Upper lobe of right lung (tissue), 1 donor: ENCODE measurements around the gene KLK10. TPM values are rescaled to one million over a fixed set of nuclear protein-coding genes. Genes with fewer than 3 reads are reported as not detected.
A peak's percentile ranks its signal among the peaks of the same experiment; 100 is the strongest.

Source experiments
- ATAC-seq: fragments of 200-7000 bp; cut with Tn5 transposase; one replicate; pipeline ENCODE4 v1.9.1; 2020; ENCODE audit warnings: mild to moderate bottlenecking, moderate library complexity
- DNase-seq: peaks from one replicate; pipeline ENCODE4 v3.0.0-alpha.2; 2020
- H3K27ac ChIP-seq: fragments of 200-600 bp; one replicate; pipeline ENCODE4 v1.8.0; 2022
- H3K27me3 ChIP-seq: fragments of 200-600 bp; one replicate; pipeline ENCODE4 v1.8.0; 2022; ENCODE audit warnings: mild to moderate bottlenecking
- H3K36me3 ChIP-seq: fragments of 200-600 bp; one replicate; pipeline ENCODE4 v1.8.0; 2022
- H3K4me1 ChIP-seq: fragments of 200-600 bp; one replicate; pipeline ENCODE4 v1.8.0; 2022
- H3K4me3 ChIP-seq: fragments of 200-600 bp; one replicate; pipeline ENCODE4 v1.8.0; 2022; ENCODE audit warnings: mild to moderate bottlenecking
- H3K9me3 ChIP-seq: fragments of 200-600 bp; one replicate; pipeline ENCODE4 v1.8.0; 2022
- intact Hi-C: fragments of 100-400 bp; cut with DNase I; formaldehyde crosslinking; loops from one replicate; pipeline ENCODE4 v1.11.0; 2022
- total RNA-seq: library from RNA; stranded (reverse); fragmentation: NEBNext Ultra II Directional; extraction: Animal tissue kit (Norgen Biotek cat#: 25700); gene quantifications from one replicate; pipeline ENCODE4 v1.2.1, GENCODE V29; 2021
- TF ChIP-seq, protein P1 (sequence below): fragments of 200-600 bp; IDR thresholded peaks from one replicate; pipeline ENCODE4 v1.8.0; 2022; ENCODE audit warnings: antibody characterized with exemption
- donor health status: DM: no; HTN: yes; CAD: no; lungs with severe emphysema.

Gene KLK10
- total RNA-seq, 1 donor from 2014 or later = 4.7 TPM

DNA sequence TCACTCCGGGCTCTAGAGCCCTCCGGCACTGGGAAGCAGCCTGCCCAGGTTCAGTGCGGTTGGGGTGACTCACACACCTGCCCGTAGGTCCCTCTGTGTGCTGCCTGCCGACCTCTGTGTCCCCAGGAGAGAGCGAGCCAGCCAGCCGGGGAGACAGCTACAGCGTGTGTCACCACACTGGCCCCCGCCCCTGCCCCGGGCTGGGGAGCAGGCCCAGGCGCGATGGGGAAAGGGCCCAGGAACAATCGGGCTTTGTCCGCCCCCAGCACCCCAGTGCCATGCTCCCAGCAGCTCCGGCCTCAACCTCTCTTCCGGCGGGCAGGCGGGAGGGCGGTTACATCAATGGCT, 50.1 kb downstream of the KLK10 start, which contains the start of gene KLK6:
KLK6 (minus strand) TSS at position 179 of the 348 bp plus-strand sequence. CDS start 1,487 bp downstream, outside the sequence.
- TF ChIP-seq, protein P1, sequence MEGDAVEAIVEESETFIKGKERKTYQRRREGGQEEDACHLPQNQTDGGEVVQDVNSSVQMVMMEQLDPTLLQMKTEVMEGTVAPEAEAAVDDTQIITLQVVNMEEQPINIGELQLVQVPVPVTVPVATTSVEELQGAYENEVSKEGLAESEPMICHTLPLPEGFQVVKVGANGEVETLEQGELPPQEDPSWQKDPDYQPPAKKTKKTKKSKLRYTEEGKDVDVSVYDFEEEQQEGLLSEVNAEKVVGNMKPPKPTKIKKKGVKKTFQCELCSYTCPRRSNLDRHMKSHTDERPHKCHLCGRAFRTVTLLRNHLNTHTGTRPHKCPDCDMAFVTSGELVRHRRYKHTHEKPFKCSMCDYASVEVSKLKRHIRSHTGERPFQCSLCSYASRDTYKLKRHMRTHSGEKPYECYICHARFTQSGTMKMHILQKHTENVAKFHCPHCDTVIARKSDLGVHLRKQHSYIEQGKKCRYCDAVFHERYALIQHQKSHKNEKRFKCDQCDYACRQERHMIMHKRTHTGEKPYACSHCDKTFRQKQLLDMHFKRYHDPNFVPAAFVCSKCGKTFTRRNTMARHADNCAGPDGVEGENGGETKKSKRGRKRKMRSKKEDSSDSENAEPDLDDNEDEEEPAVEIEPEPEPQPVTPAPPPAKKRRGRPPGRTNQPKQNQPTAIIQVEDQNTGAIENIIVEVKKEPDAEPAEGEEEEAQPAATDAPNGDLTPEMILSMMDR = no peak
- ATAC-seq = peak; percentile 8
- no peak within 1 kb of the TSS for H3K4me3 ChIP-seq
- no peaks in the 10 kb centered on the region for H3K4me1 ChIP-seq
- DNase-seq = no peak
- H3K36me3 ChIP-seq = no peaks in the 10 kb centered on the region
- H3K27me3 ChIP-seq = peaks cover 17% of the 10 kb centered on the region
- no peak within 1 kb of the TSS for H3K27ac ChIP-seq
- intact Hi-C loops = no loop called here
- no peaks in the 10 kb centered on the region for H3K9me3 ChIP-seq

DNA sequence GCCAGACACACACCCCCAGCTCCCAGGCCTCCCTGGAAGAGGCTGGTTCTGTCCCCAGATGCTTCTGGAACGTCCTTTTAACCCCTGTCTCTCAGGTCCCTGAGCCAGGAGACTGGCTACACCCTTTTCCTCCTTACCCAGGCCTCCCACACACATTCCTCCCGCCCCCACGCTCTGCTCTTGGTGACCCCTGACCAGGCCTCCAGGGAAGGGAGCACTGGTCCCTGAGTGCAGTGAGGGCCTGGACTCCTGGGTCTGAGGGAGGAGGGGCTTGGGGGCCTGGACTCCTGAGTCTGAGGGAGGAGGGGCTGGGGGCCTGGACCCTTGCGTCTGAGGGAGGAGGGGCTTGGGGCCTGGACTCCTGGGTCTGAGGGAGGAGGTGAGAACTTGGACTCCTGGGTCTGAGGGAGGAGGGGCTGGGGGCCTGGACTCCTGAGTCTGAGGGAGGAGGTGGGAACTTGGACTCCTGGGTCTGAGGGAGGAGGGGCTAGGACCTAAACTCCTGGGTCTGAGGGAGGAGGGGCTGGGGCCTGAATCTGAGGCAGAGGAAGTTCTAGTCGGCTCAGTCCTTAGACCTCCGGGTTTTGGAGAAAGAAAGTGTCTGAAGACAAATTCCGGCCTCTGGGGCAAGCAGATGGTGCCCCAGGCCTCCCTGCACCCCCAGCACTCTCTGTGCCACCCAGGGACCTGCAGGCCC, 50.6 kb downstream of the KLK10 start:
- intact Hi-C loops = no loop called here
- ATAC-seq (no peak), DNase-seq (no peak)
- no peaks in the 10 kb centered on the region for H3K9me3 ChIP-seq
- H3K27ac ChIP-seq = no peak overlapping the region
- no peaks in the 10 kb centered on the region for H3K4me1 ChIP-seq
- TF ChIP-seq, protein P1 = no peak
- H3K36me3 ChIP-seq = no peaks in the 10 kb centered on the region
- H3K4me3 ChIP-seq = no peak overlapping the region
- peaks cover 17% of the 10 kb centered on the region for H3K27me3 ChIP-seq

DNA sequence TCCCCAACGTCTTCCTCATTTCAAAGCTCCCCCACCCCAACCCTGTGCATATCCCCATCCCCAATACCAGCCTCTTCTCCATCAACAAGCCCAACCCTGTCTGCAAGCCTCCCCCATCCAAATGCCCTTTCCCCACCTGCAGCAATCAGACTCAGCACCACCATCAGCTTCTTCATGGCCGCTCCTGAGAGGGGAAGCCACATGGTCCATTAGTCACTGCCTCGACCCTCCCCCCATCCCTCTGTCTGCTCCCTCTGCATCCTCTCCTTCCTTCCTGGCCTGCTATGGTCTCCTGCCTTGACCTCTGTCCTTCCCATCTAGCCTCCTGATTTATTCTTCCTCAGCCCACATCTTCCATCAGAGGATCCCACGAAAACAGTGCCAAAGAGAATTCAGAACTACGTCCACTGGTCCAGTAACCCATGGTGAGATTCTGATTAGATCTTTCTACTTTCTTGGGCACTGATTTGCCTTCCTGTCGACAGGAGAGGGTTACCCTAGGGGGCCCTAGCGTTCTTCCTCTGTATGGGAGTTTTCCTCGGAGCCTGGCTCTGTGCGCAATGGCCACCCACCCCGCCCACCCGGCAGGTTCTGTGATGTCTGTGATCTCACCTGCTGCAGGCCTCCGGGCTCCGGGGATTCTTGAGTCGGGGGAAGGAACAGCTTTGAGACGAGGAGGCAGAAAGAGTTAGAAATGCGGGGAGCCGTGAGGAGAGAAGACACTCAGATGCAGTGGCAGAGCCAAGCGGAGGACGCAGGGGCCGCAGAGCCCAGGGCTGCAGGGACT, 51.4 kb downstream of the KLK10 start:
- H3K36me3 ChIP-seq = no peaks in the 10 kb centered on the region
- TF ChIP-seq, protein P1 = no peak
- ATAC-seq (no peak), DNase-seq (no peak)
- intact Hi-C loops = no loop called here
- H3K27me3 ChIP-seq = peaks cover 17% of the 10 kb centered on the region
- H3K27ac ChIP-seq = no peak overlapping the region
- H3K4me1 ChIP-seq = no peaks in the 10 kb centered on the region
- H3K4me3 ChIP-seq = no peak overlapping the region
- no peaks in the 10 kb centered on the region for H3K9me3 ChIP-seq

DNA sequence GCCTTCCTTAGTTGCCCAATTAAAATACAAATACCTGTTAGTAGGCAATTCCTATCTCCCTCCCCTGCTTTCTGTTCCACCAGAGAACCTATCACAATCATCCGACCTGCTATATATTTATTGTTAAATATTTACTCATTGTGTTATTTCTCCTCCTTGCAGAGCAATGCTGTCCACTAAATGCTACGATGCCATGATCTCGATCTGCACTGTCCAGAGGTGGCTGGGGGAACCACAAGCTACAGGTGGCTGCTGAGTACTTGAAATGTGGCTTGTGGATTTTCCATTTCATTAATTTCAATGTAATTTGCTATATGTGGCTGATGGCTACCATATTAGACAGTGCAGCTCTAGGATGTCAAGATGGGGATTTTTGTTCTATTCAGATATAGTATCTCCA, 55.2 kb downstream of the KLK10 start:
- DNase-seq (no peak), ATAC-seq (no peak)
- Histone ChIP-seq H3K4me3 (no peak overlapping the region), H3K4me1 (no peaks in the 10 kb centered on the region), H3K27ac (no peak overlapping the region), H3K36me3 (no peaks in the 10 kb centered on the region), H3K27me3 (peaks cover 5% of the 10 kb centered on the region), H3K9me3 (no peaks in the 10 kb centered on the region)
- intact Hi-C loops = no loop called here
- TF ChIP-seq, protein P1 = no peak

DNA sequence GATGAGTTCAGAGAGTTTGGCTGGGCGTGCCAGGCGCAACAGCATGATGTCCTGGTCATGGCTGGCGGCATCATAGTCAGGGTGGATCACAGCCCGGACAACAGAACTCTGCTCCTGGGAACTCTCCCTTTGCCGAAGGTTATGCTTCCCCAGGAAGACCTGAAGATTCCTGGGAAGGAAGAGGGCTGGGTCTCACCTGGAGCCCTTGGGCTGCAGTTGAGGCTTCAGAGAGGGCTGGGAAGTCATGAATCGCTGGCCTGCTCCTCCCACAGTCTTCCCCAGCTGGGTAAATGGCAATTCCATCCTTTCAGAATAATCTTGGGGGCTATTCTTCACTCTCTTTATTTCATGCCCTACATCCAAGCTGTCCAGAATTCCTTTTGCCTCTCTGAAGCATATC, 56.1 kb downstream of the KLK10 start:
- ATAC-seq (no peak), DNase-seq (no peak)
- H3K4me1 ChIP-seq = no peaks in the 10 kb centered on the region
- H3K4me3 ChIP-seq = no peak overlapping the region
- TF ChIP-seq, protein P1 = no peak
- H3K27me3 ChIP-seq = peaks cover under 1% of the 10 kb centered on the region
- intact Hi-C loops = no loop called here
- H3K27ac ChIP-seq = no peak overlapping the region
- H3K36me3 ChIP-seq = no peaks in the 10 kb centered on the region
- H3K9me3 ChIP-seq = no peaks in the 10 kb centered on the region

Other genes starting within 250 kb of the KLK10 start
- gene GPR32, start 249.2 kb downstream of the KLK10 start, total RNA-seq = not detected
- gene ACP4, start 229.3 kb downstream of the KLK10 start, total RNA-seq = not detected
- gene KLK1, start 195.9 kb downstream of the KLK10 start, total RNA-seq = 1.7 TPM
- not detected for gene KLK15, start 186.1 kb downstream of the KLK10 start, total RNA-seq
- not detected for gene KLK3, start 164.8 kb downstream of the KLK10 start, total RNA-seq
- gene KLK2, start 146.3 kb downstream of the KLK10 start, total RNA-seq = not detected
- not detected for gene KLK4, start 108.3 kb downstream of the KLK10 start, total RNA-seq
- not detected for gene KLK5, start 66.7 kb downstream of the KLK10 start, total RNA-seq
- gene KLK6, start 50.1 kb downstream of the KLK10 start, total RNA-seq = not detected
- gene KLK7, start 35.8 kb downstream of the KLK10 start, total RNA-seq = 0.41 TPM
- gene KLK8, start 18.1 kb downstream of the KLK10 start, total RNA-seq = not detected
- gene KLK11, start 6.9 kb upstream of the KLK10 start, total RNA-seq = 10.8 TPM
- gene KLK12, start 15.3 kb upstream of the KLK10 start, total RNA-seq = not detected
- gene KLK13, start 45.4 kb upstream of the KLK10 start, total RNA-seq = not detected
- not detected for gene KLK14, start 63.2 kb upstream of the KLK10 start, total RNA-seq
- gene CTU1, start 88.7 kb upstream of the KLK10 start, total RNA-seq = 8.5 TPM
- 14.5 TPM for gene SIGLEC9, start 105.2 kb upstream of the KLK10 start, total RNA-seq
- gene SIGLEC7, start 122.6 kb upstream of the KLK10 start, total RNA-seq = 11.0 TPM
- gene CD33, start 205.4 kb upstream of the KLK10 start, total RNA-seq = 20.7 TPM
- not detected for gene SIGLECL1, start 231.4 kb upstream of the KLK10 start, total RNA-seq